SK-N-SH treated with all-trans-retinoic acid at 6 μM for 48 hours (cell line): ENCODE measurements around the gene ZBTB26.

ENCODE experiments used
- SNAI2 ChIP-seq: fragments of 250-450 bp; sonication (Bioruptor Pico); IDR thresholded peaks from 2 replicates; pipeline ENCODE4 v1.5.0; 2020; ENCODE audit warnings: mild to moderate bottlenecking, moderate library complexity
- ZFP30 ChIP-seq: fragments of 450-650 bp; formaldehyde crosslinking; IDR thresholded peaks from 2 replicates; pipeline ENCODE4 v1.5.0; 2022; ENCODE audit warnings: mild to moderate bottlenecking, moderate library complexity
- ZNF8 ChIP-seq: fragments of 450-650 bp; formaldehyde crosslinking; IDR thresholded peaks from 2 replicates; pipeline ENCODE4 v1.5.0; 2020; ENCODE audit warnings: mild to moderate bottlenecking, moderate library complexity
- TF ChIP-seq, protein P1 (sequence below): fragments of 250-450 bp; sonication (Bioruptor Pico); IDR thresholded peaks from 2 replicates; pipeline ENCODE4 v1.8.0; 2020; ENCODE audit warnings: mild to moderate bottlenecking, moderate library complexity, borderline replicate concordance

DNA sequence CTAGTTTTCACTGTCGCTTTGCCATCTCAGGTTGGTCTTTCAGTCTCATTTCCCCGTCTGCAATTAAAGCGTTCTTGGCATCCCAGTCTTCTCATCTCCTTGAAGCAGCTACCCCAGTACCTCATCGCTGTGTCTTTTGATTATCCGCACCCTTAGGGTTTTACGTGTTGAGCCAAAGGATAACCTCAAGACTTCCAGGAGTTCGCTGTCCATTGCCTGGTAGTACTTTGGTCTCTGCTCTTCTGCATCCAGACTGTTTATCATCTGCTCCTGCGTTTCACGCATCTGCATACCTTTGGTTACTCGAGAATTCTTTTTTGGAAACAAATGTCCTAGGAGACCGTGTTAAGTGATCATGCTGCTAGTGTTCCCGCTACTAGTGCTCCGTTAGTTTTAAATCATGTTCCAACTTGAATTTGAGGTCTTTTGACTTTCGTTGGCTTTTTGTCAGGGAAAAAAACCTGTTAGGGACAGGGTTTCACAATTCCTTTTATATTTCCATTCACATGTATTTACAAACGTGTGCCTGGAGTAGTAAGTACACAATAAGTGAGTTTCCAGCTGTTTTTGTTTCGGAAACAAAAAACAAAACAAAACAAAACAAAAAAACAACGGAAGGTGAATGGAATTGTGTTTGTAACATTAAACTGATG lies 10.4 kb upstream of the ZBTB26 start:
- TF ChIP-seq, protein P1, sequence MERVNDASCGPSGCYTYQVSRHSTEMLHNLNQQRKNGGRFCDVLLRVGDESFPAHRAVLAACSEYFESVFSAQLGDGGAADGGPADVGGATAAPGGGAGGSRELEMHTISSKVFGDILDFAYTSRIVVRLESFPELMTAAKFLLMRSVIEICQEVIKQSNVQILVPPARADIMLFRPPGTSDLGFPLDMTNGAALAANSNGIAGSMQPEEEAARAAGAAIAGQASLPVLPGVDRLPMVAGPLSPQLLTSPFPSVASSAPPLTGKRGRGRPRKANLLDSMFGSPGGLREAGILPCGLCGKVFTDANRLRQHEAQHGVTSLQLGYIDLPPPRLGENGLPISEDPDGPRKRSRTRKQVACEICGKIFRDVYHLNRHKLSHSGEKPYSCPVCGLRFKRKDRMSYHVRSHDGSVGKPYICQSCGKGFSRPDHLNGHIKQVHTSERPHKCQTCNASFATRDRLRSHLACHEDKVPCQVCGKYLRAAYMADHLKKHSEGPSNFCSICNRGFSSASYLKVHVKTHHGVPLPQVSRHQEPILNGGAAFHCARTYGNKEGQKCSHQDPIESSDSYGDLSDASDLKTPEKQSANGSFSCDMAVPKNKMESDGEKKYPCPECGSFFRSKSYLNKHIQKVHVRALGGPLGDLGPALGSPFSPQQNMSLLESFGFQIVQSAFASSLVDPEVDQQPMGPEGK: no peak
- TF ChIP-seq ZNF8 (no peak), ZFP30 (CRISPR knock-in tag) (no peak), SNAI2 (CRISPR knock-in tag) (no peak)
